GM21737 (cell line): Measurements from ENCODE around the gene RAB37.

Experiments
- ATAC-seq: cut with Tn5 transposase; IDR thresholded peaks from one replicate; pipeline ENCODE4 v1.9.1; 2021; ENCODE audit warnings: mild to moderate bottlenecking, moderate library complexity; ENCODE audit not compliant: unreplicated experiment

RAB37 gene

GRCh38 chr17:74744714-74745547, 7.9 kb downstream of the RAB37 start:
- ATAC-seq: no peak

- no peak for ATAC-seq
Measured at GRCh38 chr17:74745548-74746177, 8.6 kb downstream of the RAB37 start.

- no peak for ATAC-seq
Measured at GRCh38 chr17:74746376-74746775, 9.3 kb downstream of the RAB37 start.

GRCh38 chr17:74746922-74747321, 9.9 kb downstream of the RAB37 start:
- no peak for ATAC-seq

GRCh38 chr17:74748279-74748528, 11.1 kb downstream of the RAB37 start:
- ATAC-seq: no peak

- peak; percentile 91 for ATAC-seq
Measured at GRCh38 chr17:74748529-74749278, 11.6 kb downstream of the RAB37 start, which contains the start of gene NHERF1. Gene NHERF1, plus strand, starts transcription at chr17:74748628. Its CDS starts 219 bp downstream, at chr17:74748847.

- ATAC-seq: no peak
Measured at GRCh38 chr17:74749279-74750038, 12.4 kb downstream of the RAB37 start.

- ATAC-seq: no peak
Measured at GRCh38 chr17:74750039-74750326, 12.9 kb downstream of the RAB37 start.

- ATAC-seq: no peak
Measured at GRCh38 chr17:74750327-74751069, 13.4 kb downstream of the RAB37 start.

- no peak for ATAC-seq
Measured at GRCh38 chr17:74752415-74752814, 15.4 kb downstream of the RAB37 start.

GRCh38 chr17:74752822-74753401, 15.9 kb downstream of the RAB37 start:
- no peak for ATAC-seq

GRCh38 chr17:74754832-74755231, 17.8 kb downstream of the RAB37 start:
- no peak for ATAC-seq

- no peak for ATAC-seq
Measured at GRCh38 chr17:74755533-74755932, 18.5 kb downstream of the RAB37 start.

- ATAC-seq: no peak
Measured at GRCh38 chr17:74756891-74757290, 19.8 kb downstream of the RAB37 start.

GRCh38 chr17:74757502-74757901, 20.4 kb downstream of the RAB37 start:
- no peak for ATAC-seq

- ATAC-seq: no peak
Measured at GRCh38 chr17:74757931-74758847, 21.1 kb downstream of the RAB37 start.

- peak; percentile 26 for ATAC-seq
Measured at GRCh38 chr17:74758848-74759168, 21.8 kb downstream of the RAB37 start.

- peak; percentile 71 for ATAC-seq
Measured at GRCh38 chr17:74759243-74759801, 22.3 kb downstream of the RAB37 start.

- no peak for ATAC-seq
Measured at GRCh38 chr17:74759941-74760340, 22.9 kb downstream of the RAB37 start.
